Effector memory CD4-positive, alpha-beta T cell (primary cell): Measurements from ENCODE around the gene DNAJC6.

Experiments used
- DNase-seq, 3 donors: peaks; one replicate each; pipeline ENCODE4 v3.0.0-alpha.2; 2020
- H3K27ac ChIP-seq: 2 replicates; pipeline ENCODE4 v1.7.0; 2013; ENCODE audit warnings: mild to moderate bottlenecking, low read length, moderate library complexity; ENCODE audit not compliant: insufficient read depth, poor library complexity, severe bottlenecking
- H3K27me3 ChIP-seq: replicated peaks from 2 replicates; pipeline ENCODE4 v1.7.0; 2013; ENCODE audit warnings: mild to moderate bottlenecking, low read length; ENCODE audit not compliant: insufficient read depth, control insufficient read depth, poor library complexity, severe bottlenecking
- H3K36me3 ChIP-seq: 2 replicates; pipeline ENCODE4 v1.7.0; 2013; ENCODE audit warnings: mild to moderate bottlenecking, low read length, moderate library complexity; ENCODE audit not compliant: control insufficient read depth, insufficient read depth
- H3K4me1 ChIP-seq: 2 replicates; pipeline ENCODE4 v1.7.0; 2013; ENCODE audit warnings: low read length, mild to moderate bottlenecking; ENCODE audit not compliant: control insufficient read depth, insufficient read depth, poor library complexity, severe bottlenecking
- H3K4me3 ChIP-seq: 2 replicates; pipeline ENCODE4 v1.7.0; 2013; ENCODE audit warnings: low read length, low read depth, mild to moderate bottlenecking; ENCODE audit not compliant: insufficient read depth, poor library complexity, severe bottlenecking
- H3K9me3 ChIP-seq: 2 replicates; pipeline ENCODE4 v1.7.0; 2013; ENCODE audit warnings: mild to moderate bottlenecking, low read length, moderate library complexity; ENCODE audit not compliant: control insufficient read depth

The DNAJC6 gene

DNA sequence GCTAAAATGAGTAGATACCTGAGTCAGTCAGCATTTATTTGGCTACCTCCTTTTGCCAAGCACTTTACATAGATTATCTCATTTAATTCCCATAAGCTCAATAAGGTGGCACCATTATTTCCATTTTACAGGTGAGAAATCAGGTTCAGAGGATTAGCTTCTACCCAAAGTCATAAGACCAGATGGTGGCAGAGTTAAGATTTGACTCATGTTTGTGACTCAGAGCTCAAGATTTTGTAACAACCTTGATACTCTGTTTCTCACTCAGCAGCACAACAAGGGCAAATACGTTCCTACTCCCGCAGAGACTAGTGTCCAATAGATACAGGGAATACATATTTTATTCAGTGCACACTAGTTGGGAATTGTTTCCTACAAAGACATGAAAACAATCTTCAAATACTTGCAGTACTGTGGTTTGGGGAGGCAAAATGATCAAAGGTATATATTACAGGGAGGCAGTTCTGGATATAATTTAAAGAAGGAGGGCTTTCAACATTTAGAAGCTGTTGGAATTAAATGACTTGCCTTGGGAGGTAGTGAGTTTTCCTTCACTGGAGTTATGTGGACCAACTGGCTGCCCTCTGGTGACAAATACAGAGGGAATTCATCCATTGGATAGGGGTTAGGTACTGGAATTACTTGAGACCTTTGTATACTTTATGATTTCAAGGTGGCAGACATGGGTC, 114.7 kb downstream of the DNAJC6 start:
- H3K4me3 ChIP-seq: no peak overlapping the region
- no peak for DNase-seq

DNA sequence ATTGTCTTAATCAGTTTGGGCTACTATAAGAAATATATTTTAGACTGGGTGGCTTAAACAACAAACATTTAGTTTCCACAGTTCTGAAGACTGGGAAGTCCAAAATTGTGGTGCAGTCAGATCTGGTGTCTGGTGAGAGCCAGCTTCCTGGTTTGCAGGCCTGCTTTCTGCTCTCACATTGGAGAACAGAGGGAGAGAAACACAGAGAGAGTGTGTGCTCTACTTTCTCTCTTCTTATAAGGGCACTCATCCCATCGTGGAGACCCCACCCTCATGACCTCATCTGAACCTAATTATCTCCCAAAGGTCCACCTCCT, 115.2 kb downstream of the DNAJC6 start:
- Histone ChIP-seq H3K27me3 (no peaks in the 10 kb centered on the region), H3K4me1 (peaks cover under 1% of the 10 kb centered on the region), H3K4me3 (no peak overlapping the region), H3K27ac (no peak overlapping the region), H3K9me3 (no peaks in the 10 kb centered on the region), H3K36me3 (peaks cover 9% of the 10 kb centered on the region)
- DNase-seq: no peak

More for the DNA sequence above, 114.7 kb downstream of the DNAJC6 start:
- Histone ChIP-seq H3K4me1 (peaks cover 4% of the 10 kb centered on the region), H3K27ac (no peak overlapping the region), H3K36me3 (peaks cover 9% of the 10 kb centered on the region), H3K9me3 (no peaks in the 10 kb centered on the region), H3K27me3 (no peaks in the 10 kb centered on the region)

DNA sequence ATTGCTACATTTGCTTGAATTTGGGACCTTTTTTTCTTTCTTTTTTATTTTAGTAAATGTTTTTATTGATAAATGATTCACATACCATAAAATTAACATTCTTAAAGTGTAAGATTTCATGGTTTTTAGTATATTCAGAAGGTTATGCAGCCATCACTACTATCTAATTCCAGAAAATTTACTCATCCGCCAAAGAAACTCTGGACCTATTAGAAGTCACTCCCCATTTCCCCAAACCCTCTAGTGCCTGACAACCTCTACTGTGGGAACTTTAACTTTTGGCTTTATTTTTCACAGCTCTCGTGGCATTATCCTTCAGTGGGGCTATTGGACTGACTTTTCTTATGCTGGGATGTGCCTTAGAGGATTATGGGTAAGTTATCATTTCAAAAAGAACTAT, 115.7 kb downstream of the DNAJC6 start:
- Histone ChIP-seq H3K4me1 (no peaks in the 10 kb centered on the region), H3K36me3 (peaks cover 9% of the 10 kb centered on the region), H3K27me3 (no peaks in the 10 kb centered on the region), H3K9me3 (no peaks in the 10 kb centered on the region), H3K27ac (no peak overlapping the region), H3K4me3 (no peak overlapping the region)
- no peak for DNase-seq

DNA sequence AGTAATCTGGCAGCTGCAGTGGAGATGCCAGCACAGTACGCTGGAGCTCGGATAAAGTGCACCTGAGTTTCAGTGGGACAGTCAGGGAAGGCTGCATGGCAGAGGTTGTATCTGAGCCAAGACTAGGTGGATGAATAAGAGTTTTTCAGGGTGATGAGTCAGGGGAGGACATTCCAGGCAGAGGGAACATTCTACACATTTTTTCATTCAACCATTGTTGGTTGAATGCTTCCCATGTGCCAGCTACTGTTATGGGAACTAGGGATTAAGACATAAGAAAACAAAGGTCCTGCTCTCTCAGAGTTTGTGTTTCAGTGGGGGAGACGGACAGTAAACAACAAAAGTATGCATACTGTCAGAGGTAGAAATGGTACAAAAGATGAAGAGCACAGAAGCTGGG, 116.4 kb downstream of the DNAJC6 start:
- no peak overlapping the region for H3K4me3 ChIP-seq
- H3K27ac ChIP-seq: no peak overlapping the region
- H3K27me3 ChIP-seq: no peaks in the 10 kb centered on the region
- H3K9me3 ChIP-seq: no peaks in the 10 kb centered on the region
- DNase-seq: no peak
- H3K4me1 ChIP-seq: no peaks in the 10 kb centered on the region
- H3K36me3 ChIP-seq: peaks cover 9% of the 10 kb centered on the region

DNA sequence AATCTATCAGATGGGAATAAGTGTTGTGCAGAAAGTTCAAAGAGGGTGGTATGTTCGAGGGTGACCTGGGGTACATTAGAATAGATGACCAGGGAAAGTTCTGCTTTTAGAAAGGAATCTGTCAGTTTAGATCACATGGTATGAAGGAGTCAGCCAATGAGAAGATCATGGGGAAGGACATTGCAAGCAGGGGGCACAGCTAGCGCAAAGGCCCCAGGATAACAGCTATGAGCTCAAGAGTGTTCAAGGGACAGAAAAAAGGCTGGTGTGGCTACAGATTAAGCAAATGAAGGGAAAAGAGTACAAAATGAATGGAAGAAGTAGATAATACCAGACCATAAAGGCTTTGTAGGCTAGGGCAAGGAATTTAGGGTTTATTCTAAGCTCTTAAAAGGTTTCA, 119.7 kb downstream of the DNAJC6 start:
- Histone ChIP-seq H3K36me3 (peaks cover 9% of the 10 kb centered on the region), H3K27ac (no peak overlapping the region), H3K4me3 (no peak overlapping the region), H3K27me3 (no peaks in the 10 kb centered on the region), H3K9me3 (no peaks in the 10 kb centered on the region), H3K4me1 (no peaks in the 10 kb centered on the region)
- DNase-seq: no peak

DNA sequence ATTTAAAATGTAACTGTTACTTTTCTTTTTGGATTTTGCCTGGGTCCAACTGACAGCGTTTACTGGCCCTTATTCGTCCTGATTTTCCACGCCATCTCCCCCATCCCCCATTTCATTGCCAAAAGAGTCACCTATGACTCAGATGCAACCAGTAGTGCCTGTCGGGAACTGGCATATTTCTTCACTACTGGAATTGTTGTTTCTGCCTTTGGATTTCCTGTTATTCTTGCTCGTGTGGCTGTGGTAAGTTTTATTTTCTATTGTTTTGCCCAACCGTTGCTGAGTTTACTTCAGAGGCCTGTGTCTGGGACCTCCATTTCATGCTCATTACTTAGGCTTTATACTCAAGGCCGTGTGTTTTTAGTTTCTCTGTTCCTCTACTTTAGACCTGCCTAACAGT, 120.5 kb downstream of the DNAJC6 start:
- no peaks in the 10 kb centered on the region for H3K4me1 ChIP-seq
- DNase-seq: no peak
- no peaks in the 10 kb centered on the region for H3K9me3 ChIP-seq
- peaks cover 9% of the 10 kb centered on the region for H3K36me3 ChIP-seq
- no peak overlapping the region for H3K27ac ChIP-seq
- no peaks in the 10 kb centered on the region for H3K27me3 ChIP-seq
- no peak overlapping the region for H3K4me3 ChIP-seq

DNA sequence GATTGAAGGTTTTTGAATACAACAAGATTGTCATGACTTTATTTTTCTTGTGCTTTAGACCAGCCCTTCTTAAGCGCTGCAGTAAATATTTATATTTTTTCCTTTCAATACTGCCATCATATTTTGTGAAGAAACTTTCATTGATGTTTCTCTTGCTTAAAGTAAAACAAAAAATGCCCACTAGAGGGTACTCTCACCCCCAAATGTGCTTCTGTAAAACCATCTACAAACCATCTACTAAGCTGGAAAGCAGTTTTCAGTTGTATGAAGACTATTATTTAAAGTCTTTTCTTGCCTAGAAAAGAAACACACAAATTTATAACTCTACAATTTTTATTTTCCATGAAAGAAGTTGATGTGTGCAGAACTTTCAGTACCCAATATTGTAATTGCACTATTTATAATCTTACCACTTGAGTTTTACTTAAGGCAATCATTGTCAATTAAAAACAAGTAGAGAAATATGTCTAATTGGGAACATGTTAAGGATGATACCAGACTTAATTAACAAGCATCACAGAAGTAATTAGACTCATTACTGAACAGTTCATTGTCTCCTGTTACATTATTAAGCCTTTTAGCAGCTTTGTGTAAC, 121.9 kb downstream of the DNAJC6 start:
- H3K36me3 ChIP-seq: peaks cover 3% of the 10 kb centered on the region
- DNase-seq: no peak

DNA sequence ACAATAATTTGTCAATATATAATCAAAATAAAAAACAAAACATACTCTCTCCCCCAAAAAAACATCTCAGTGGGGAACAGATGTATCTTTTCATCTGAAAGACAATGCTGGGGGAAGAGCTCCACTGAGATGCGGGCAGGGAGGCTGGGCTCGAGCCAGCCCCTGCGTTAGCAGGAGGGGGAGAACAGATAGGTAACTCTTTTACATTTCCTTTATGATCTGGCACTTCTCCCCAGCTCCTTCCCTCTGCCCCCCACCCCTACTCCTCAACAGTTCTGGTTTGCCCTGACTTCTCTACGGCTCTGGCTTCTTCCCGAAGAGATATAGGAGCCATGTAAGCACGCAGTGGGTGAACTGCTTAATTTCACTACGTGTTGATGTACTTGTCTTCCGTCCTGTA, 123.6 kb downstream of the DNAJC6 start:
- H3K4me1 ChIP-seq: no peaks in the 10 kb centered on the region
- H3K27me3 ChIP-seq: no peaks in the 10 kb centered on the region
- no peak for DNase-seq
- H3K9me3 ChIP-seq: no peaks in the 10 kb centered on the region
- no peaks in the 10 kb centered on the region for H3K36me3 ChIP-seq
- H3K27ac ChIP-seq: no peak overlapping the region
- H3K4me3 ChIP-seq: no peak overlapping the region

More for the DNA sequence above, 121.9 kb downstream of the DNAJC6 start:
- Histone ChIP-seq H3K4me1 (no peaks in the 10 kb centered on the region), H3K4me3 (no peak overlapping the region), H3K9me3 (no peaks in the 10 kb centered on the region), H3K27ac (no peak overlapping the region), H3K27me3 (no peaks in the 10 kb centered on the region)

DNA sequence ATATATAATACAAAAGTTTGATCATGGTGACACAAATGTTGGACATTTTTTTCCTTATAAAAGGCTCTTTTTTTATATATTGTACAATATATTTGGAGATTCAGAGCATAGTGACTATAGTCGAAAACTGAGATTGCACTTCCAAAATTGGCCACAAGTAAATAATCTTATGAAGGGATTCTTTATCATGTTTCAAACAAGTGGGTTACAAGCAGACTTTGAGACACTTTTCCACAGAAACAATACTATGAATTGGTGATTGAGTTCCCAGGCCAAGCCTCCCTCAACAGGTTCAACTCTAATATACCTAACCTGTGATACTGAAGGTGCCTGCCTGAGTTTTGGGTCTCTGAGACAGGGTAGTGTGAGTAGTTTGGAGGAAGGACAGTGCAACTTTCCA, 124.9 kb downstream of the DNAJC6 start:
- Histone ChIP-seq H3K9me3 (no peaks in the 10 kb centered on the region), H3K4me1 (no peaks in the 10 kb centered on the region), H3K27me3 (no peaks in the 10 kb centered on the region), H3K27ac (no peak overlapping the region), H3K4me3 (no peak overlapping the region), H3K36me3 (no peaks in the 10 kb centered on the region)
- DNase-seq: no peak

DNA sequence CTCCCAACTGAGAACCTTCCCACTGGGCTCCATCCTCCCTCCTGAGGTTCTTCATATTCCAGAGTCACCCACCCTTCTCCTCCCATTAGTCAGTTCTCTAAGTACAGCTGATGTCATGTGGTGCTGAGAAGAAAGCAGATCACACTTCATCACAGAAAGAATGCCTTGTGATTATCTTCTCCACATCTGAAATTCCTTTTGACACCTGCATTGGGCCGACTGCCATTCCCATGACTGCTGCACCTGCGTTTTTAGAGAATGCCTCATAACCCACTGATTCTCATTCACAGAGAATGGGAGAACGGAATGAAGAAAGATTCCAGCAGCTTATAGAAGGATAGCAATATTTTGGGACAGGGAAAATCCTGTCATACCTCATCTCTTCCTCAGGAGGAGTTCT, 125.4 kb downstream of the DNAJC6 start:
- H3K4me1 ChIP-seq: no peaks in the 10 kb centered on the region
- H3K27ac ChIP-seq: no peak overlapping the region
- no peak for DNase-seq
- no peaks in the 10 kb centered on the region for H3K36me3 ChIP-seq
- H3K27me3 ChIP-seq: no peaks in the 10 kb centered on the region
- no peak overlapping the region for H3K4me3 ChIP-seq
- H3K9me3 ChIP-seq: no peaks in the 10 kb centered on the region
